Transverse colon (tissue), 4 donors: ENCODE results near the gene MTX1. TPM values are rescaled to one million over a fixed set of nuclear protein-coding genes. Genes with fewer than 3 reads are reported as not detected.
"Not testable (repeated sequence)": the region's sequence is repeated elsewhere in the genome, so short reads cannot be mapped to it uniquely, and the experiment has no call there.

Source experiments
- DNase-seq: peaks from one replicate; pipeline ENCODE4 v3.0.0-alpha.2; 2019
- H3K27ac ChIP-seq, 4 donors: fragments of 200-600 bp; sonication (generic); 2 replicates each; pipeline ENCODE4 v1.5.1; 2016 to 2018; ENCODE audit warnings: inconsistent platforms in 4 of 4
- H3K27me3 ChIP-seq: fragments of 200-600 bp; sonication (generic); 2 replicates; pipeline ENCODE4 v1.5.1; 2017; ENCODE audit warnings: inconsistent platforms
- H3K36me3 ChIP-seq, 4 donors: fragments of 200-600 bp; sonication (generic); 2 replicates each; pipeline ENCODE4 v1.5.1; 2017 to 2019; ENCODE audit warnings: inconsistent platforms in 4 of 4
- H3K4me1 ChIP-seq, 4 donors: fragments of 200-600 bp; sonication (generic); 2 replicates each; pipeline ENCODE4 v1.5.1; 2017 to 2020; ENCODE audit warnings: inconsistent platforms in 4 of 4
- H3K4me3 ChIP-seq, 4 donors: fragments of 200-600 bp; sonication (generic); 1 replicate in 1 of 4; 2 replicates in 3 of 4; pipeline versions ENCODE4 v1.5.1 to v1.6.1; 2017 to 2019; ENCODE audit warnings: inconsistent platforms in 4 of 4
- H3K9me3 ChIP-seq, 2 donors: fragments of 200-600 bp; sonication (generic); 2 replicates each; pipeline ENCODE4 v1.5.1; 2017 to 2019; ENCODE audit warnings: inconsistent platforms in 2 of 2
- EP300 ChIP-seq: sonication (generic); formaldehyde crosslinking; IDR thresholded peaks from one replicate; pipeline ENCODE4 v1.6.1; 2017; ENCODE audit warnings: antibody characterized with exemption, low read depth
- POLR2A ChIP-seq: fragments of 450-650 bp; IDR thresholded peaks from one replicate; pipeline ENCODE4 v1.6.1; 2016; ENCODE audit warnings: antibody characterized with exemption, mild to moderate bottlenecking, moderate library complexity
- POLR2AphosphoS5 ChIP-seq, 3 donors: sonication (generic); formaldehyde crosslinking; IDR thresholded peaks; one replicate each; pipeline ENCODE4 v1.6.1; 2016; ENCODE audit warnings: antibody characterized with exemption in 3 of 3
- WGBS, 2 donors: methylation state at CpG; one replicate each; pipeline ENCODE4 v1.1.5; 2018; ENCODE audit warnings: low coverage in 1 of 2; 5-methylcytosine and 5-hydroxymethylcytosine counted together
- in situ Hi-C, 4 donors: fragments of 200-750 bp; cut with MboI; loops; one replicate each; pipeline versions ENCODE4 v1.15.0 to v1.15.1; 2017; ENCODE audit warnings: low sequenced_read_pairs in 3 of 4, low pct_ligation_motif_present in 1 of 4, low pct_unique_long_range_greater_than_20kb in 1 of 4
- intact Hi-C: fragments of 100-400 bp; cut with DNase I; formaldehyde crosslinking; loops from one replicate; pipeline ENCODE4 v1.15.1; 2023; ENCODE audit warnings: low total_unique reads
- total RNA-seq, 4 donors: library from RNA; depleted of rRNA; stranded (reverse); fragments of >200 nt; gene quantifications; one replicate each; pipeline ENCODE4 v1.1.0, GENCODE V29; 2016
- TF ChIP-seq, protein P1 (sequence below), 5 experiments: fragments of 200-600 bp in 3 of 5; fragments of 450-650 bp in 2 of 5; sonication (generic) in 3 of 5; IDR thresholded peaks; 1 replicate in 2 of 5; 2 replicates in 3 of 5; pipeline ENCODE4 v1.5.1; 2016 to 2017; ENCODE audit warnings: antibody characterized with exemption in 5 of 5, inconsistent platforms in 3 of 5, mild to moderate bottlenecking in 2 of 5, moderate library complexity in 1 of 5

The MTX1 gene
- total RNA-seq, 4 donors from 2014 or later, result 24.3 to 64.0 (median 46.0) TPM

GRCh38 chr1:155218854-155219591 is 10.5 kb downstream of the MTX1 start:
- no peak overlapping the region for H3K4me3 ChIP-seq
- TF ChIP-seq POLR2A (no peak), POLR2AphosphoS5 (IDR thresholded peaks at IDR 0.05) (no peak), EP300 (no peak)
- TF ChIP-seq, protein P1, sequence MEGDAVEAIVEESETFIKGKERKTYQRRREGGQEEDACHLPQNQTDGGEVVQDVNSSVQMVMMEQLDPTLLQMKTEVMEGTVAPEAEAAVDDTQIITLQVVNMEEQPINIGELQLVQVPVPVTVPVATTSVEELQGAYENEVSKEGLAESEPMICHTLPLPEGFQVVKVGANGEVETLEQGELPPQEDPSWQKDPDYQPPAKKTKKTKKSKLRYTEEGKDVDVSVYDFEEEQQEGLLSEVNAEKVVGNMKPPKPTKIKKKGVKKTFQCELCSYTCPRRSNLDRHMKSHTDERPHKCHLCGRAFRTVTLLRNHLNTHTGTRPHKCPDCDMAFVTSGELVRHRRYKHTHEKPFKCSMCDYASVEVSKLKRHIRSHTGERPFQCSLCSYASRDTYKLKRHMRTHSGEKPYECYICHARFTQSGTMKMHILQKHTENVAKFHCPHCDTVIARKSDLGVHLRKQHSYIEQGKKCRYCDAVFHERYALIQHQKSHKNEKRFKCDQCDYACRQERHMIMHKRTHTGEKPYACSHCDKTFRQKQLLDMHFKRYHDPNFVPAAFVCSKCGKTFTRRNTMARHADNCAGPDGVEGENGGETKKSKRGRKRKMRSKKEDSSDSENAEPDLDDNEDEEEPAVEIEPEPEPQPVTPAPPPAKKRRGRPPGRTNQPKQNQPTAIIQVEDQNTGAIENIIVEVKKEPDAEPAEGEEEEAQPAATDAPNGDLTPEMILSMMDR (IDR thresholded peaks at IDR 0.05), result no peak
- peaks cover 10 to 21% (median 18%) of the 10 kb centered on the region in 4 donors for H3K4me1 ChIP-seq
- H3K27ac ChIP-seq, result peak overlapping the region; percentile 72 to 86 (median 80)
- H3K36me3 ChIP-seq, result no peaks in the 10 kb centered on the region
- DNase-seq, result peak; percentile 51
- H3K9me3 ChIP-seq, result no peaks in the 10 kb centered on the region
- intact Hi-C loops (no loop called here), in situ Hi-C loops (no loop called here)
- H3K27me3 ChIP-seq, result no peaks in the 10 kb centered on the region
- 51% methylated on average over 6 to 7 of the region's 7 CpGs for WGBS, 2 donors

GRCh38 chr1:155219592-155220031 is 11.1 kb downstream of the MTX1 start:
- in situ Hi-C loops, result no loop called here
- H3K27me3 ChIP-seq, result no peaks in the 10 kb centered on the region
- DNase-seq, result peak; percentile 41
- 0 to 20% methylated on average over 1 of the region's 1 CpG for WGBS, 2 donors
- no peak overlapping the region for H3K4me3 ChIP-seq
- intact Hi-C loops, result no loop called here
- TF ChIP-seq, protein P1 (IDR thresholded peaks at IDR 0.05), result no peak
- no peak for TF ChIP-seq EP300
- TF ChIP-seq POLR2AphosphoS5 (IDR thresholded peaks at IDR 0.05), result no peak
- no peak for TF ChIP-seq POLR2A
- peak overlapping the region; percentile 72 to 86 (median 80) for H3K27ac ChIP-seq
- no peaks in the 10 kb centered on the region for H3K36me3 ChIP-seq
- no peaks in the 10 kb centered on the region for H3K9me3 ChIP-seq
- H3K4me1 ChIP-seq, result peaks cover 10 to 21% (median 18%) of the 10 kb centered on the region in 4 donors

DNA sequence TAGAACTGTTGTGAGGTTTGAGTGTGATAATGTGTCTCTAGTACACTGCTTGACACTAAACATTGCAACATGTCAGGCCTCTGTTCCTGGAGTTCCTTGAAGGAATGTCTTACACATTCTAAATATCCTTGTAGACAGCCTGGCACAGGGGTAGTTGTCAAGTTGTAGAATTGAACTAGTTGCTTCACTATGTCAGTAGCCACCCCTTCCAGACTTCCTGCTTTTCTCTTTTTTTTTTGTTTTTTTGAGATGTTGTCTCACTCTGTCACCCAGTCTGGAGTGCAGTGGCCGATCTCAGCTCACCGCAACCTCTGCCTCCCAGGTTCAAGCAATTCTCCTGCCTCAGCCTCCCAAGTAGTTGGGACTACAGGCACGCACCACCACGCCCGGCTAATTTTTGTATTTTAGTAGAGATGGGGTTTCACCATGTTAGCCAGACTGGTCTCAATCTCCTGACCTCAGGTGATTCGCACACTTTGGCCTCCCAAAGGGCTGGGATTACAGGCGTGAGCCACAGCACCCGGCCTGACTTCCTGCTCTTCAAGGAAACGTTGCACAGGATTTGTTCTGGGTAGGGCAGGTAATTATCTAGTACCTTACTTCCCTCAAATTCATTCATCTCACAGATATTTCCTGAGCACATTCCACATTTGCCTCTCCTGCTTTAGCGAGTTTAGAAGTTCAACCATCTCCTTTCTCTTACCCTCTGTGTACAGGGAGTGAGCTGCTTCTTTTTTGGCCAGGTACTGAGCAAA is 11.9 kb downstream of the MTX1 start:
- in situ Hi-C loops, H3K9me3 ChIP-seq, H3K4me3 ChIP-seq, H3K27me3 ChIP-seq, intact Hi-C loops, H3K36me3 ChIP-seq: not testable (repeated sequence)
- peaks cover 10 to 25% (median 18%) of the 10 kb centered on the region in 4 donors for H3K4me1 ChIP-seq
- peak; percentile 62 for DNase-seq
- WGBS, 2 donors, result 56 to 70% methylated on average over 4 to 10 of the region's 10 CpGs
- peak in 2 of 3 donors; percentile 40 to 52 for TF ChIP-seq POLR2AphosphoS5 (IDR thresholded peaks at IDR 0.05)
- TF ChIP-seq POLR2A, result peak; percentile 50
- H3K27ac ChIP-seq, result peak overlapping the region; percentile 72 to 86 (median 80)

- in situ Hi-C loops (no loop called here), intact Hi-C loops (no loop called here)
- 79 to 93% methylated on average over 6 to 7 of the region's 7 CpGs for WGBS, 2 donors
- Histone ChIP-seq H3K36me3 (no peaks in the 10 kb centered on the region), H3K9me3 (no peaks in the 10 kb centered on the region), H3K27me3 (no peaks in the 10 kb centered on the region), H3K27ac (no peak overlapping the region), H3K4me1 (peaks cover 14 to 41% (median 25%) of the 10 kb centered on the region in 4 donors), H3K4me3 (no peak overlapping the region)
- DNase-seq, result no peak
- TF ChIP-seq POLR2A (no peak), EP300 (no peak), POLR2AphosphoS5 (IDR thresholded peaks at IDR 0.05) (no peak)
- TF ChIP-seq, protein P1 (IDR thresholded peaks at IDR 0.05), result no peak
Observed at GRCh38 chr1:155223047-155223446, 14.6 kb downstream of the MTX1 start.

DNA sequence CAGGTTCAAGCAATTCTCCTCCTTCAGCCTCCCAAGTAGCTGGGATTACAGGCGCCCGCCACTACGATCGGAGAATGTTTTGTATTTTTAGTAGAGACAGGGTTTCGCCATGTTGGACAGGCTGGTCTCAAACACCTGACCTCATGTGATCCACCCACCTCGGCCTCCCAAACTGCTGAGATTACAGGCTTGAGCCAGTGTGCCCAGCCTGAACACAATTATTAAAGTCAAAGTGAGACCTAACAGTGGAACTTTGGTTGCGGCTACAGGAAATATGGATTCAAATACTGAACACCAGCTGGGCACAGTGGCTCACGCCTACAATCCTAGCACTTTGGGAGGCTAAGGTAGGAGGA is 16.9 kb downstream of the MTX1 start:
- H3K27ac ChIP-seq, result peak overlapping the region in 3 of 4 donors; percentile 50 to 95 (median 94)
- DNase-seq, in situ Hi-C loops, intact Hi-C loops, H3K27me3 ChIP-seq, H3K36me3 ChIP-seq, H3K9me3 ChIP-seq, H3K4me3 ChIP-seq: not testable (repeated sequence)
- H3K4me1 ChIP-seq, result peaks cover 6 to 28% (median 13%) of the 10 kb centered on the region in 4 donors
- WGBS, 2 donors, result 95% methylated on average over 8 of the region's 8 CpGs; no CpG with 5 or more reads in 1 of the 2 donors
